SK-N-SH treated with all-trans-retinoic acid at 6 μM for 48 hours (cell line): ENCODE results near the gene CTNS.

ENCODE experiments used
- OSR1 ChIP-seq: fragments of 250-450 bp; sonication (Bioruptor Pico); IDR thresholded peaks from 2 replicates; pipeline ENCODE4 v1.8.0; 2022; ENCODE audit warnings: moderate library complexity, mild to moderate bottlenecking, inconsistent platforms
- ZFP3 ChIP-seq: fragments of 250-450 bp; sonication (Bioruptor Pico); IDR thresholded peaks from 2 replicates; pipeline ENCODE4 v1.5.0; 2020; ENCODE audit warnings: mild to moderate bottlenecking, moderate library complexity
- TF ChIP-seq, protein P1 (sequence below): fragments of 250-450 bp; sonication (Bioruptor Pico); IDR thresholded peaks from 2 replicates; pipeline ENCODE4 v1.5.1; 2020; ENCODE audit warnings: low read depth, mild to moderate bottlenecking, moderate library complexity

DNA sequence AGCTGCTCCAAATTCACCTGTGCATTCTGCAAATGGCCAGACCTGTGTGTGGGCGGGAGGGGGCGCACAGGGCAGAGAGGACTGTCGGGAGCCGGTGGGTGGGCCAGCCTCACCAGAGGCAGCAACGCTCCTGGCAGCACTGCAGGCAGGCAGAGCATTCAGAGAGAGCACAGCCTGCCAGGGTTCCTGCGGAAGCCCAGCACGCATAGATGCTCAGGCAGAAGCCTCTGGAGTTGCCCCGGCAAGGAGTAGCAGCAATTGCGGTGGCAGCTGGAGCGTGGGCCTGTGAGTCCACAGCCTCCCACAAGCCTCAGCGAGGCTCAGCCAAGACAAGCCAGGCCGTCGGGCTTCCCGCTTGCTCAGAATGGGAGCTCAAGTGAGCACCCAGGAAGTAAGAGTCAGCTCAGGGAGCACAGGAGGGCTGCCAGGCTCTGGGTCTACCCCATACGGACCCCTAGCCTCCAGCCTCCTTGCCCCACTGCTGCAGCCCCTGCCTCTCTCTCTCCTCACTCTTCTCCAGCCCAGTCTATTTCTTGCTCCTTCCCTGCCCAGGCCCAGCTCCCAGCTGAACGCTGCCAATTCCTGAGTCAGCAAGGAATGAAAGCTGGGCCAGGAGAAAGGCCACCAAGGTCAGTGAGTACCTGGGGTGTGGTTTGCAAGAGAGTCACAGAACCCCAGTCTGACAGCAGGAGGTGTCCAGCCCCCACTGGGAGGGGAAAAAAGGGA is 41.7 kb downstream of the CTNS start:
- TF ChIP-seq ZFP3 (no peak), OSR1 (no peak)
- TF ChIP-seq, protein P1, sequence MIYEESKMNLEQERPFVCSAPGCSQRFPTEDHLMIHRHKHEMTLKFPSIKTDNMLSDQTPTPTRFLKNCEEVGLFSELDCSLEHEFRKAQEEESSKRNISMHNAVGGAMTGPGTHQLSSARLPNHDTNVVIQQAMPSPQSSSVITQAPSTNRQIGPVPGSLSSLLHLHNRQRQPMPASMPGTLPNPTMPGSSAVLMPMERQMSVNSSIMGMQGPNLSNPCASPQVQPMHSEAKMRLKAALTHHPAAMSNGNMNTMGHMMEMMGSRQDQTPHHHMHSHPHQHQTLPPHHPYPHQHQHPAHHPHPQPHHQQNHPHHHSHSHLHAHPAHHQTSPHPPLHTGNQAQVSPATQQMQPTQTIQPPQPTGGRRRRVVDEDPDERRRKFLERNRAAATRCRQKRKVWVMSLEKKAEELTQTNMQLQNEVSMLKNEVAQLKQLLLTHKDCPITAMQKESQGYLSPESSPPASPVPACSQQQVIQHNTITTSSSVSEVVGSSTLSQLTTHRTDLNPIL (CRISPR knock-in tag): no peak
